Measurements from ENCODE around the gene NAPG. TPM values are rescaled to one million over a fixed set of nuclear protein-coding genes. Genes with fewer than 3 reads are reported as not detected.
"Not testable (repeated sequence)": the region's sequence is repeated elsewhere in the genome, so short reads cannot be mapped to it uniquely, and the experiment has no call there.

Gene NAPG
- total RNA-seq, 1 donor from 2014 or later = 36.1 TPM

DNA sequence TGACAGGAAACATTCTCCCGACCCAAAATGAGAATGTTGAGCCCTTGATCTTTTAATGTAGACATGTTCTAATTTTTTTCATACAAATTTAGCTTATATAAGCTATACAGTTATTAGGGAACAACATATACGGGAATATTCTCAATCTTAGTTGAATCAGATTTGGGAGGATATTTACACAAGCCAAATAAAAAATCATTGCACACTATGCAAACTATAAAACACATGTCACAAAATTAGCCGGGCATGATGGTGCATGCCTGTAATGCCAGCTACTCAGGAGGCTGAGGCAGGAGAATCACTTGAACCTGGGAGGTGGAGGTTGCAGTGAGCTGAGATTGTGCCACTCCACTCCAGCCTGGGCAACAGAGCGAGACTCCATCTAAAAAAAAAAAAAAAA, 71.9 kb downstream of the NAPG start:
- DNase-seq (ENCODE audit: low read depth); H3K27me3 ChIP-seq (ENCODE audit: control insufficient read depth, insufficient read depth, low read length); H3K36me3 ChIP-seq (ENCODE audit: control insufficient read depth, insufficient read depth, low read length); H3K4me3 ChIP-seq (ENCODE audit: low read depth, low read length): not testable (repeated sequence)

DNA sequence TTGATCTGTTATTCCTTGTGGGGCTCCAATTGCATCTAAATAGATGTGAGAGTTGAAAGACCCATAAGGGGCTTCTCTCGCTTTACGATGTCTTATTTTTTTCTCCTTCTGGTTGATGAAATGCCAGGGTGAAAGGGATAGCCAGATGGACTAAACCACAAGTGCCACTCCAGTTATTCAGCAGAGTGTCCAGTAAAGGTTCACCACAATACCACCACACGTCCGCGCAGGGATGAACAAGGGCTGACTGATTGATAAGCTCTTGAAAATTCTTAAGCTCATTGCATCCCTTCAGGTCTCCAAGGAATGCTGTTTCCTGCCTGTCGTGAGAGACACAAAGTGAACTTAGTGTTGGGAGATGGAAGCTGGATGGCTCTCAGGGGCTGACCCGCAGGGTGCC, 74.9 kb downstream of the NAPG start:
- H3K4me3 ChIP-seq (ENCODE audit: low read depth, low read length); DNase-seq (ENCODE audit: low read depth); H3K36me3 ChIP-seq (ENCODE audit: control insufficient read depth, insufficient read depth, low read length); H3K27me3 ChIP-seq (ENCODE audit: control insufficient read depth, insufficient read depth, low read length): not testable (repeated sequence)

Other genes starting within 250 kb of the NAPG start
- 0.71 and 1.2 TPM in 2 replicates for gene APCDD1, start 71.4 kb upstream of the NAPG start, total RNA-seq

Data from kidney epithelial cell (primary cell).